GM19455 (cell line): ENCODE data around the gene SLC35F4.
"Not testable (repeated sequence)": the region's sequence is repeated elsewhere in the genome, so short reads cannot be mapped to it uniquely, and the experiment has no call there.

Experiments
- ATAC-seq: cut with Tn5 transposase; IDR thresholded peaks from one replicate; pipeline ENCODE4 v1.9.1; 2021; ENCODE audit not compliant: unreplicated experiment

Gene SLC35F4

GRCh38 chr14:57729208-57730187 is 136.4 kb downstream of the SLC35F4 start:
- no peak for ATAC-seq

- no peak for ATAC-seq
These were observed 140.4 kb downstream of the SLC35F4 start for GRCh38 chr14:57725399-57726077.

DNA sequence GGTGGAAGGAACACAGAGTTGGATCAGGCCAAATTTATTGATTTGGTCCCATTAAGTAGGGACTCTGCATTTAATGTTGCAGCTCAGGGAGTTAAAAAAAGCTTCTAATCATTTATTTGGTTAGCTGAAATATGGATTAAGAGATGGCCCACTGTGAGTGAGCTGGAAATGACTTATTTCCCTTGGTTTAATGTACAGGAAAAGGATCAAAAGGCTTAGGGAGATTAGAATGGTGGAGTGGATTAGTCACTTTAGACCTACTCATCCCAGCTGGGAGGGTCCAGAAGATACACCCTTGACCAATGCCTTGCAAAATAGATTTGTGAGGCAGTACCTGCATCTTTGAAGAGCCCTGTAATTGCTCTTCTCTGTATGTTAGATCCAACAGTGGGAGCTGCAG is 143.8 kb downstream of the SLC35F4 start:
- ATAC-seq = not testable (repeated sequence)

GRCh38 chr14:57714487-57714931 is 151.4 kb downstream of the SLC35F4 start:
- ATAC-seq = no peak

DNA sequence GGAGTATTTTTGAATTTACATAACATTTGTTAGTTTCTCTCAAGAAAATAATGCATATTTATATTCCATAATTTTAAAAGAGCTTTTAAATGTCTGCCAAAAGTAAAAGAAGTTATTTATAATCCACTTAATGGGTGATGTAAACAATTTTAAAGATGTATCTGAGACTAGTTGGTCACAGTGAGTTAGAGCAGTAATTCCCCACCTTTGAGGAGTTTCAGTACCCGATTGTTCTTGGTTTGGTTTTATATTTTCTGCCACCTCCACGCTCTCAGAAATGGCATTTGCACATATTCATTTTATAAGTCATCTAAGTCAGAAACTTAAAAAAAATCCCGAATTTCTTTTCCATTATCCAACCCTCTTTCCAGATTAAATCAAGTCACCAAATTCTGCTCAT is 153.2 kb downstream of the SLC35F4 start:
- no peak for ATAC-seq

- ATAC-seq = no peak
These were observed 153.8 kb downstream of the SLC35F4 start for GRCh38 chr14:57712102-57712501.

- ATAC-seq = no peak
These were observed 156.0 kb downstream of the SLC35F4 start for GRCh38 chr14:57709909-57710308.

GRCh38 chr14:57709086-57709485 is 156.8 kb downstream of the SLC35F4 start:
- not testable (repeated sequence) for ATAC-seq

DNA sequence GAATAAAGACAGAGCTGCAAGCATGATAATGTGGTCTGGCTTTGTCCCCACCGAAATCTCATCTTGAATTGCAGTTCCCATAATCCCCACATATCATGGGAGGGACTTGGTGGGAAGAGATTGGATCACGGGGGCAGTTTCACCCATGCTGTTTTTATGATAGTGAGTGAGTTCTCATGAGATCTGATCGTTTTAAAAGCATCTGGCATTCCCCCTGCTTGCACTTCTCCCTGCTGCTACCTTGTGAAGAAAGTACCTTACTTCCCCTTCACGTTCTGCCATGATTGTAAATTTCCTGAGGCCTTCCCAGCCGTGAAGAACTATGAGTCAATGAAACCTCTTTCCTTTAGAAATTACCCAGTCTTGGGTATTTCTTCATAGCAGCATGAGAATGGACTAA is 158.7 kb downstream of the SLC35F4 start:
- no peak for ATAC-seq

DNA sequence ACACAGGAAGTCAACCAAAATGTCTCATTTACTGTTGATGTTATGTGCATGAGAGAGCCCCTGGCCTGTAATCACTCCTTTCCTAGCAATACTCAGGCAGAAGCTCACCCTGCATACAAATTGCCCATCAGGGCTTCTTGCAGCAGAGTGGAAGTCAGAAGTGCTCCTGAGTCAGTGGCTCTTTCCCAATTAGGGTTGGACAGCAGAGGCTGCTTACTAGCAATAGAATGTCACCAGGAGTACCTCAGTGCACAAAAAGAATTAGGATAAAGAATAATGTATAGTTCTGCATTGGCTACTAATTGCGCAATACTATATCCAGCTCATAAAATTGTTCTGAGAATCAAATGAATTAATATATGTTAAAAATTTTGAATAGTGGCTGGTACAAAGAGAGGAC is 161.1 kb downstream of the SLC35F4 start:
- no peak for ATAC-seq

- ATAC-seq = no peak
These were observed 165.9 kb downstream of the SLC35F4 start for GRCh38 chr14:57699947-57700346.

DNA sequence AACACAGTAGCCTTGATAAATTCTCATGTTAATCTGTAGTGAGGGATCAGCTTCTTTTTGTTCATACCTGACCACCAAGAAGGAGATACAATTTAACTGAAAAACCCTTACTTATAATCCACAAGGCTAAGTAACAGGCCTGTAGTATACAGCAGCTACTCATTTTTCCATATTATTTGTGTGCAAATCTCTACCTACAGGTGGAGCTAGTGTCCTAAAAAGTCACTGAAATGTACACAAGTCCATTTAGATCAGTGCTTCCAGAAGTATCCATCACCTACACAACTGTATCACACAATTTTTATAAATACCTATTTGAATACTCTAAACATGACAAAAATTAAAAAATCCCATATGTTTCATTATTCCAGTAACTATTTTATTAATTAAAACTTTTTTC is 173.2 kb downstream of the SLC35F4 start:
- no peak for ATAC-seq

- no peak for ATAC-seq
These were observed 178.5 kb downstream of the SLC35F4 start for GRCh38 chr14:57687416-57687815.

GRCh38 chr14:57686304-57686703 is 179.6 kb downstream of the SLC35F4 start:
- no peak for ATAC-seq

DNA sequence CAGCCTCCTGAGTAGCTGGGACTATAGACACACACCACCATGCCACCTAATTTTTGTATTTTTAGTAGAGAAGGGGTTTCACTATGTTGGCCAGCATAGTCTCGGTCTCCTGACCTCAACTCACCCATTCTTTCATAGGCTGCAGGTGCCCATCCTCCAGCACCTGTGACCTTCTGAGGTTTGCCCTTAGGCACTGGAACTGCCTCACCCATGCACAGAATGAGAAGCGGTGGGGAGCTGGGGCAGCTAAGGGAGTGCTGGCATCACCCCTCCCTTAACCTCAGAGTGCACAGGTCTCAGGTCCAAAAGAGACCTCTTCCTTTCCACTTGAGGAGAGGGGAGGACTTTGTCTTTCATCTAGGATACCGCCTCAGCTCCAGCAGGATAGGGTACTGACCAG is 194.9 kb downstream of the SLC35F4 start:
- no peak for ATAC-seq

DNA sequence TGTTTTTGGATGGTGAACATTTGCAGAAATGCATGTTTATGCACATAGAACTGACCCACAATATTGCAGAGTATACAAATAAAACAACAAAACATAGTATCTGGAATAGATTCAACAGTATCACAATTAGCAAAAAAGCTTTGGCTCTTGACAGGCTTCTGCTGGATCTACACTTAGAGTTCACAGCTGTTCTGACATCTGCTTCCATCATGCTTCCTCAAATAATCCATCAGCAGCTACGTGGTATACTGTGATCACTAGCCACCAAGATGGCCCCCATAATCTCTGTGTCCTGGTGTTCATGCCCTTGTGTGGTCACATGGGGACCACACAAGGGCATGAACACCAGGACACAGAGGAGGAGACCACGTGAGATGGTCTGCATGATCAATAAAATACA is 205.7 kb downstream of the SLC35F4 start:
- ATAC-seq = no peak

DNA sequence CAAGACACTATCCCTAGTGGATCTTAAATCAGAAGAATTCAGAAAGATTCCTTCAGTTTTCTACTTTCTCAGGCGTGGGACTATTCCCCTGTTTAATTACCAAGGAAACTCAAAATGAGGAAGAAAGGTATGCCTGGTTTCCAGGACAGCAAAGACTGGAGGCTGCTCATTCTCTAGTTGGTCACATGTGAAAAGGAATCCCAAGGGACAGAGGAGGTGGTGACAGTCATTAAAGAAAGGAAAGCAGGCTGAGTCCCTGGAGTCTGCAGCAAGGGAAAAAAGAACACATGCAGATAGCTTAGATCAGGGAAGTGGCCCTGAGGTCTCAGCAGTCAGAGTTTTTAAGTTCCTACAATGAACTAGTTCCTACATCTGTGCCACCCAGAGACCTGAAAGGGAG is 206.8 kb downstream of the SLC35F4 start:
- ATAC-seq = no peak

DNA sequence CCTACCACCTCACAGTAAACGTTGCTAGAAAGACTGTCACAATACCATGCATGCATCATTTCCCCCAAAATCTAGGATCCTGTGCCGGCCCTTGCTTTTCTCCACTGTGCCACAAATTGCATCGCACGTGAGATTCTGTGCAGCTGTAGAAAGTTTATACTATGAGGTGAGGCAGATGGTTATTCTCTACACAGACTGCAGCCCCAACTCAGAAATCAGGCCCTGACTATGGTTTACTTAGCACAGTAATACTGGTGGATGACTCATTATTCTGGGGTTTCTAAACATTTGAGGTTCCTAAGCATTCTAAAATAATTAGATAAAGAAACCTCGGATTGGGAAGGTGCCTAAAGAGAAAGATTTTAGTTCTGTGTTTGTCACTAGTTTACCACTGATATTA is 208.4 kb downstream of the SLC35F4 start:
- ATAC-seq = no peak

GRCh38 chr14:57656853-57657252 is 209.0 kb downstream of the SLC35F4 start:
- no peak for ATAC-seq

DNA sequence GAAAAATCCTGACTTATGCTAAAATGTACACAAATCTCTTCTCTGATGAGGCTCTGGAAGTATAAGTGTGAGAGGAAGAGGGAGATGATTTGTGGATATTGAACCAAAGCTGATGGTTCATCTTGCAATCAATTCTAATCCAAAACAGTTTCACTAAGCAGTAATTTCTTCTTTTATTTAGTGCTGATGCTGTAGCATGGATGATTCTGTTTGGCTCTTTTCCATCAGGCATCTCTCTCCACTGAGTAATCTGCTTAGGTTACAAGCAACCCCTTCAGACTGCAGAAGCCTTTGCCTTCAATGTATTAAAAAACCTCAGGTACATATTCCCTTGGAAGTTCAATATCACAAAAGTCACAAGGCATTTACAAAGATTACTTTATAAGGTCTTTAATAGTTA is 213.1 kb downstream of the SLC35F4 start:
- ATAC-seq = no peak

DNA sequence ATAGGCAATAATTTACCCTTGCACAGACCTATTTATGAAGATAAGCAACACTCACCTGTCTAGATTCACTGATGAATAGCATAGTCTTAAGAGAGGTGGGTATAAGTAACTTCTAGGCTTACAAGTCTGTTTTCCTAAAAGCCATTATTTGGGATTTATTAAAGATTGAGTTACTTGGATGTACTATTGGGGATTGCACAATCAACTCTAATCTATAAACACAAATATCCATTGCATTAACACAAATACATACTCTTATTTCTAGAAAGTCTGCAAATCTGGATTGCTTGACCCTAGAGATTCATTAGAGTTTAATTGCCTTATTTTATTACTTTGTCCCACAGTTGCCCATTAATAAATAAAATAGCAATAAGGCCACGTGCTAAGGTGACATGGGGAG is 224.1 kb downstream of the SLC35F4 start:
- no peak for ATAC-seq

- no peak for ATAC-seq
These were observed 225.9 kb downstream of the SLC35F4 start for GRCh38 chr14:57640036-57640435.
